ENCODE results near the gene TTC14.

The TTC14 gene

GRCh38 chr3:180626844-180627243 lies 24.9 kb downstream of the TTC14 start:
- Histone ChIP-seq H3K27me3 (ENCODE audit: insufficient read depth, poor library complexity, severe bottlenecking) (no peaks in the 10 kb centered on the region), H3K36me3 (ENCODE audit: low read depth) (0 out of 2 replicates have a peak, but pooled peaks cover 3% of the 10 kb centered on the region), H3K9me3 (ENCODE audit: severe bottlenecking) (no peaks in the 10 kb centered on the region), H3K4me3 (ENCODE audit: severe bottlenecking) (no peak overlapping the region), H3K27ac (ENCODE audit: poor library complexity, severe bottlenecking) (no peak overlapping the region), H3K4me1 (ENCODE audit: insufficient read depth, poor library complexity, severe bottlenecking) (no peaks in the 10 kb centered on the region)
- no peak for TF ChIP-seq CTCF (IDR thresholded peaks at IDR 0.05; ENCODE audit: poor library complexity, severe bottlenecking)
- DNase-seq (ENCODE audit: low spot score) (no peak), ATAC-seq (ENCODE audit: low read depth) (no peak)

GRCh38 chr3:180630371-180630770 lies 28.4 kb downstream of the TTC14 start:
- ATAC-seq (ENCODE audit: low read depth) (peak; percentile 54; the same call in 1 of the 3 replicates), DNase-seq (ENCODE audit: low spot score) (no peak)
- TF ChIP-seq CTCF (IDR thresholded peaks at IDR 0.05; ENCODE audit: poor library complexity, severe bottlenecking) = no peak
- no peaks in the 10 kb centered on the region for H3K9me3 ChIP-seq (ENCODE audit: severe bottlenecking)
- H3K4me3 ChIP-seq (ENCODE audit: severe bottlenecking) = no peak overlapping the region
- H3K27me3 ChIP-seq (ENCODE audit: insufficient read depth, poor library complexity, severe bottlenecking) = no peaks in the 10 kb centered on the region
- H3K27ac ChIP-seq (ENCODE audit: poor library complexity, severe bottlenecking) = no peak overlapping the region
- no peaks in the 10 kb centered on the region for H3K4me1 ChIP-seq (ENCODE audit: insufficient read depth, poor library complexity, severe bottlenecking)
- no peaks in the 10 kb centered on the region for H3K36me3 ChIP-seq (ENCODE audit: low read depth)

GRCh38 chr3:180631317-180631716 lies 29.4 kb downstream of the TTC14 start:
- no peak for ATAC-seq (ENCODE audit: low read depth)
- no peak for TF ChIP-seq CTCF (IDR thresholded peaks at IDR 0.05; ENCODE audit: poor library complexity, severe bottlenecking)
- Histone ChIP-seq H3K27ac (ENCODE audit: poor library complexity, severe bottlenecking) (no peak overlapping the region), H3K36me3 (ENCODE audit: low read depth) (no peaks in the 10 kb centered on the region), H3K9me3 (ENCODE audit: severe bottlenecking) (no peaks in the 10 kb centered on the region), H3K27me3 (ENCODE audit: insufficient read depth, poor library complexity, severe bottlenecking) (no peaks in the 10 kb centered on the region), H3K4me1 (ENCODE audit: insufficient read depth, poor library complexity, severe bottlenecking) (no peaks in the 10 kb centered on the region), H3K4me3 (ENCODE audit: severe bottlenecking) (no peak overlapping the region)
- no peak for DNase-seq (ENCODE audit: low spot score)

- no peak for TF ChIP-seq CTCF (IDR thresholded peaks at IDR 0.05; ENCODE audit: poor library complexity, severe bottlenecking)
- Histone ChIP-seq H3K27me3 (ENCODE audit: insufficient read depth, poor library complexity, severe bottlenecking) (no peaks in the 10 kb centered on the region), H3K4me1 (ENCODE audit: insufficient read depth, poor library complexity, severe bottlenecking) (no peaks in the 10 kb centered on the region), H3K27ac (ENCODE audit: poor library complexity, severe bottlenecking) (no peak overlapping the region), H3K9me3 (ENCODE audit: severe bottlenecking) (no peaks in the 10 kb centered on the region), H3K36me3 (ENCODE audit: low read depth) (no peaks in the 10 kb centered on the region), H3K4me3 (ENCODE audit: severe bottlenecking) (no peak overlapping the region)
- ATAC-seq (ENCODE audit: low read depth) (peak; percentile 46; the same call in 1 of the 3 replicates), DNase-seq (ENCODE audit: low spot score) (no peak)
Measured at GRCh38 chr3:180633722-180634121, 31.8 kb downstream of the TTC14 start.

GRCh38 chr3:180640987-180641386 lies 39.0 kb downstream of the TTC14 start:
- H3K27me3 ChIP-seq (ENCODE audit: insufficient read depth, poor library complexity, severe bottlenecking) = peaks cover 3% of the 10 kb centered on the region
- H3K27ac ChIP-seq (ENCODE audit: poor library complexity, severe bottlenecking) = no peak overlapping the region
- H3K36me3 ChIP-seq (ENCODE audit: low read depth) = no peaks in the 10 kb centered on the region; the same call in 1 of the 2 replicates
- H3K9me3 ChIP-seq (ENCODE audit: severe bottlenecking) = no peaks in the 10 kb centered on the region
- TF ChIP-seq CTCF (IDR thresholded peaks at IDR 0.05; ENCODE audit: poor library complexity, severe bottlenecking) = no peak
- ATAC-seq (ENCODE audit: low read depth) (no peak), DNase-seq (ENCODE audit: low spot score) (no peak)
- no peak overlapping the region for H3K4me3 ChIP-seq (ENCODE audit: severe bottlenecking)
- no peaks in the 10 kb centered on the region for H3K4me1 ChIP-seq (ENCODE audit: insufficient read depth, poor library complexity, severe bottlenecking)

Measured in RWPE2 (cell line).